ENCODE data around the gene RARS1. TPM values are rescaled to one million over a fixed set of nuclear protein-coding genes. Genes with fewer than 3 reads are reported as not detected.
A peak's percentile ranks its signal among the peaks of the same experiment; 100 is the strongest.

Gene RARS1
- total RNA-seq = 24.5 TPM

DNA sequence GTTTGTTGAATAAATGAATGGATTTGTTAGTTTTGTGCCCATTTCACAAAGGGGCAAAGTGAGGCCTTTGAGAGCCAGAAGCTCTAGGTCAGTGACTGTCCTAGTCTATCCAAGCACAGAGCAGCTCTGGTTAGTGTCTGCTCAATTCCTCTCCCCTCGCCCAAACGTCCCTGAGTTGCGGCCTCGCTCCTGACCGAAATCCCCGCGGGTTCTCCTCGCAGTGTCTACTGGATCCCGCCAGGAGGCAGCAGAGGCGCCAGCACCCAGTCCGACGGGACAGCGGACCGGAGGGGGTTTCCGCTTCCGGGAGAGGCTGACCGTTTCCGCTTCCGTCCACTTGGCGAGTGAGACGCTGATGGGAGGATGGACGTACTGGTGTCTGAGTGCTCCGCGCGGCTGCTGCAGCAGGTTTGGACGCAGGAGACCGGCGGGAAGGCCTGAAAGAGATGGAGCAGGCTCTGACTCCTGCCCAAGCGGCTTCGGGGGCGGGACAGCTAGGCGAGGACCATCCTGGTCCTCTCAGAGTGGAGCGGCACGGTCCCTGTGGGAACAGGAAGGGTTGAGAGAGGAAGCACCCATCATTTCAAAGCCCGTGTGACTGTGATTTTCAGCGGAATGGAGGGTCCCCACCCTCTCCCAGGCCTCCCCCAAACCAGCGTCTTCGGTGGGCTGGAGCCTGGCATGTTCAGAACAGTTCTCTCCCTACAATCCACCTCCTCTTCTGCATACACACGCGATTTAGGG is at the start of gene RARS1:
Gene RARS1, plus strand, starts transcription at position 336 of the 744 bp plus-strand sequence. Its CDS starts 28 bp downstream, at position 364.
- H3K4me3 ChIP-seq = peak within 1 kb of the TSS; percentile 89 to 91
- H3K36me3 ChIP-seq = peaks cover 22 to 27% of the 10 kb centered on the region in 2 donors
- TF ChIP-seq, protein P1, sequence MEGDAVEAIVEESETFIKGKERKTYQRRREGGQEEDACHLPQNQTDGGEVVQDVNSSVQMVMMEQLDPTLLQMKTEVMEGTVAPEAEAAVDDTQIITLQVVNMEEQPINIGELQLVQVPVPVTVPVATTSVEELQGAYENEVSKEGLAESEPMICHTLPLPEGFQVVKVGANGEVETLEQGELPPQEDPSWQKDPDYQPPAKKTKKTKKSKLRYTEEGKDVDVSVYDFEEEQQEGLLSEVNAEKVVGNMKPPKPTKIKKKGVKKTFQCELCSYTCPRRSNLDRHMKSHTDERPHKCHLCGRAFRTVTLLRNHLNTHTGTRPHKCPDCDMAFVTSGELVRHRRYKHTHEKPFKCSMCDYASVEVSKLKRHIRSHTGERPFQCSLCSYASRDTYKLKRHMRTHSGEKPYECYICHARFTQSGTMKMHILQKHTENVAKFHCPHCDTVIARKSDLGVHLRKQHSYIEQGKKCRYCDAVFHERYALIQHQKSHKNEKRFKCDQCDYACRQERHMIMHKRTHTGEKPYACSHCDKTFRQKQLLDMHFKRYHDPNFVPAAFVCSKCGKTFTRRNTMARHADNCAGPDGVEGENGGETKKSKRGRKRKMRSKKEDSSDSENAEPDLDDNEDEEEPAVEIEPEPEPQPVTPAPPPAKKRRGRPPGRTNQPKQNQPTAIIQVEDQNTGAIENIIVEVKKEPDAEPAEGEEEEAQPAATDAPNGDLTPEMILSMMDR (IDR thresholded peaks at IDR 0.05) = peak; percentile 91 to 98 (median 97)
- H3K9me3 ChIP-seq = no peaks in the 10 kb centered on the region
- DNase-seq (ENCODE audit: low spot score in 2 of 2) = peak; percentile 57 to 95
- peak within 1 kb of the TSS; percentile 78 to 81 for H3K27ac ChIP-seq
- no peaks in the 10 kb centered on the region for H3K27me3 ChIP-seq
- H3K4me1 ChIP-seq = peaks cover 3 to 9% of the 10 kb centered on the region in 2 donors
- intact Hi-C loops (cut with DNase I) = loop anchor here (1.0 to 10.0 kb wide), 4 partner anchors 93 to 1094 kb away; partner anchors contain the start of genes PANK3 and SLIT3

DNA sequence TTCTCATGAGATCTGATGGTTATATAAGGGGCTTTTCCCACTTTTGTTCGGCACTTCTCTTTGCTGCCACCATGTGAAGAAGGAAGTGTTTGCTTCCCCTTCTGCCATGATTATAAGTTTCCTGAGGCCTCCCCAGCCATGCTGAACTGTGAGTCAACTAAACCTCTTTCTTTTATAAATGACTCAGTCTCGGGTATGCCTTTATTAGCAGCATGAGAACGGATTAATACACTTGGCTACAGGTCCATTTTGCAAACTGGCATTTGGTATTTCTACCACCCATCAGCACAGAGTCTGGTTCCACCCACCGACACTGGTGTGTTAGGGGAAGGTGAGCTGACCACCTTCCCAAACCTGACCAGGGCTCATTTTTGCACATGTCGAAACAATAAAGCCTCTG is 47.9 kb upstream of the RARS1 start:
- intact Hi-C loops (cut with DNase I) = no loop called here
- Histone ChIP-seq H3K27ac (no peak overlapping the region), H3K27me3 (no peaks in the 10 kb centered on the region), H3K36me3 (no peaks in the 10 kb centered on the region), H3K9me3 (no peaks in the 10 kb centered on the region), H3K4me3 (no peak overlapping the region), H3K4me1 (no peaks in the 10 kb centered on the region)
- TF ChIP-seq, protein P1 (IDR thresholded peaks at IDR 0.05) = no peak
- no peak for DNase-seq (ENCODE audit: low spot score in 2 of 2)

DNA sequence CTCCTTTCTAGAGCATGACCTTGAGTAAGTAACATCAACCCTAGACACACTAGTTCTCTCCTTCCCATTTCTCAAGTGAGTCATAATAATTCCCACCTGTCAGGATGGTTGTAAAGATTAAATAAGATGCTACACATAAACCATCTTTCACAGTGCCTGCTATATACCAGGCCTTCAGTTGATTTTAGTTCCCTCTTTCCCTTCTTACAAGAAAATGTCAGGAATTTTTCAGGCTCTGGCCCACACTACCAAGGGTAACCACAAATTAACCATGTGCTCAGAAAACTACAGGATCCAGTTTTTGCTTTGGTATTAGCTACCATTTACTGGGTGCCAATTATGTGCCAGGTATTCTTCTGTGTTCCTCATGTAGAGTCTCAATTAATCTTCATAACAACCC is 42.7 kb upstream of the RARS1 start:
- intact Hi-C loops (cut with DNase I) = no loop called here
- Histone ChIP-seq H3K27ac (no peak overlapping the region), H3K4me1 (no peaks in the 10 kb centered on the region), H3K36me3 (no peaks in the 10 kb centered on the region), H3K4me3 (no peak overlapping the region), H3K9me3 (no peaks in the 10 kb centered on the region), H3K27me3 (no peaks in the 10 kb centered on the region)
- no peak for DNase-seq (ENCODE audit: low spot score in 2 of 2)
- TF ChIP-seq, protein P1 (IDR thresholded peaks at IDR 0.05) = no peak

DNA sequence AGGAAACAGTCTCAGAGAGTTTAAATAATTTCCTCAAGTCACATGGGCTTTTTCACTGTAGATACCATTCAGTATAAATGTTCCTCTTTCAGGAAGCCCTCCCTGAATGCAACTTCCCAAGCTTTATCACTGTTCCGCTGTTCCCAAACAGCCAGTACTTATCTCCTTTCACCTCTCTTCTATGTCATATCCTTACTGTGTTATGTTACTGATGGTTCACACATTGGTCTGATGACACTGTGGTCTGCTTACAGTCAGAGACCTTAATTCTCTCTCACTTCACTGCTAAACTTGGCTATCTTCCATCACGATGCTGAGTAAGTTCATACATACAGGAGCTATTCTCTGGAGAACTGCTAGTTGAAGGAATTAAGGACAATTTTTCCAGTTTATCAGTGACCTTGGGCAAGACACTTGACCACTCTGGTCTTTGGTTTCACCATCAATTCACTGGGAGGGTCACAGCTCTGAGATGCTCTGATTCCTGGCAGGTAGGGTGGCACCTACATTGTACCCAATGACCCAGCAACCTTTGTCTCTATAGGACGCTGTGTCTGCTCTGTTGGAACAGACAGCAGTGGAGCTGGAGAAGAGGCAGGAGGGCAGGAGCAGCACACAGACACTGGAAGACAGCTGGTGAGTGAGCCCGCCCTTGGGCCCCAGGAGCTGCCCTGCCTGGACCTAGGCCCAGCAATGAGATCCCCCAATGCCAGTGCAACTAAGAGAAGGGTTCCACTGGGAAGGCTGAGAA is 42.1 kb upstream of the RARS1 start:
- Histone ChIP-seq H3K9me3 (no peaks in the 10 kb centered on the region), H3K4me1 (no peaks in the 10 kb centered on the region), H3K4me3 (no peak overlapping the region), H3K27me3 (no peaks in the 10 kb centered on the region), H3K27ac (no peak overlapping the region), H3K36me3 (no peaks in the 10 kb centered on the region)
- TF ChIP-seq, protein P1 (IDR thresholded peaks at IDR 0.05) = no peak
- intact Hi-C loops (cut with DNase I) = no loop called here
- no peak for DNase-seq (ENCODE audit: low spot score in 2 of 2)

DNA sequence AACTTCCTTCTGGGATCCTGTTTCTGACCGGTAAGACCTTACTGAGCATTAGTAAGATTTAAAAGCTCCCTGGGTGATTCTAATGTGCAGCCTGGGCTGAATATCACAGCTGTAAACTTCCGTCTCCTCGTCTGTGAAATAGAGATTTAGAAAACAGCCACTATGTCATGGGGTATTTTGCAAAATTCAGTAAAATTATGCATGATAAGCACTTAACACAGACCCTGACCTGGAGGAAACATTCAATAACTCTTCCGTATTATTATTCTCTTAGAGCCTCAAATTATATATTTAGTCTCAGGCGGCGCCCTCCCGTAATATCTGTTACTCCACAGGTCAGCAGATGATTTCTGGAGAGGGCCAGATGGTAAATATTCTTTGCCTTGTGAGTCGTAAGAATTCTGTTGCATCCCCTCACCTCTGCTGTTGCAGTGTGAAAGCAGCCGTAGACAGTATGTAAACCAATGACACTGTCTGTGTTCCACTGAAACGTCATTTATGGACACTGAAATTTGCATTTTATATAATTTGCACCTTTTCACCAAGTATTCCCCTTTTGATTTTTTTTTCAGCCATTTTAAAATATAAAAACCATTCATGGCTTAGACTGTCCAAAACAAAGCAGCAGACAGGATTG is 39.2 kb upstream of the RARS1 start:
- H3K36me3 ChIP-seq = no peaks in the 10 kb centered on the region
- no peaks in the 10 kb centered on the region for H3K4me1 ChIP-seq
- H3K9me3 ChIP-seq = no peaks in the 10 kb centered on the region
- H3K27ac ChIP-seq = no peak overlapping the region
- TF ChIP-seq, protein P1 (IDR thresholded peaks at IDR 0.05) = no peak
- H3K27me3 ChIP-seq = no peaks in the 10 kb centered on the region
- no peak for DNase-seq (ENCODE audit: low spot score in 2 of 2)
- H3K4me3 ChIP-seq = no peak overlapping the region
- intact Hi-C loops (cut with DNase I) = no loop called here

All from ascending aorta (tissue), 2 donors.